ENCODE data around the gene OLFM1.

The OLFM1 gene

GRCh38 chr9:135076876-135077430 is 10.5 kb upstream of the OLFM1 start:
- no peak for DNase-seq

GRCh38 chr9:135077497-135078200 is 9.8 kb upstream of the OLFM1 start:
- no peak for DNase-seq

GRCh38 chr9:135078361-135078821 is 9.1 kb upstream of the OLFM1 start:
- no peak for DNase-seq

DNA sequence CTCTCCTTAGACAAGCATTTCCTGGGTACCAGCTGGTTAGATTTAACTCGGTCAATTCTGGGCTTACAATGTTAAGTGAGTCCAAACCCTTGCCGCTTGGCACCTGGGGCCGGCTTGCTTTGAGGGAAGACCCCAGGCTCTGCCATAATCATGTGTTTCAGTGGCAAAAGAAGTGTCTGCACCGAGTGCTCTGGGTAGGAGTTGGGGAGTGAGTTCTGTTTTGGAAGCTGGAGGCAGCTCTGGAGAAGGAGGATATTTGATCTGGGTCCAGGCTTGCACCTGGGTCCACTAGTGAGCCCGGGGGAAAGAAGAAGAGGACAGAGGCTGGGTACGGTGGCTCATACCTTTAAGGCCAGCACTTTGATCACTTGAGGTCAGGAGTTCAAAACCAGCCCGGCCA is 8.4 kb upstream of the OLFM1 start:
- no peak for DNase-seq

- no peak for DNase-seq
These were observed 7.8 kb upstream of the OLFM1 start for GRCh38 chr9:135079676-135080075.

GRCh38 chr9:135080286-135081263 is 6.9 kb upstream of the OLFM1 start:
- DNase-seq = no peak

GRCh38 chr9:135081264-135081660 is 6.2 kb upstream of the OLFM1 start:
- DNase-seq = no peak

- DNase-seq = no peak
These were observed 5.7 kb upstream of the OLFM1 start for GRCh38 chr9:135081731-135082130.

DNA sequence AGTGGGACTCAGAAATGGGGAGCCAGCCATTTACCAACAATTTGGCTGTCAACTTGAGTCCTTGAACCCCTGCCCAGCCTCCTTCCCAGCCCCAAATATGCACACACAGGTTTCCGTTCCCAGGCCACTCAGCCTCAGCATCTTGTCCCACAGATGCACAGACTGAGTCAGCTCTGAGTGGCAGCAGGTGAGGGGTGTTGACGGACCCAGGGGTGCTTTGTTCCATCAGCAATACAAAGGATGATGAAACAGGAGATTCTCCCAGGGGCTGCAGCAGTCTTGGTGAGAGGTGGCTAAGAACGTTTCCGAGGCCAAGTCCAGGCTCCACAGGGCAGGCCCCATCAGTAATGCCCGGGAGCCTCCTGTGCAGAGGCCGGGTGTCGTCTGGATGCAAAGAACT is 4.9 kb upstream of the OLFM1 start:
- no peak for DNase-seq

DNA sequence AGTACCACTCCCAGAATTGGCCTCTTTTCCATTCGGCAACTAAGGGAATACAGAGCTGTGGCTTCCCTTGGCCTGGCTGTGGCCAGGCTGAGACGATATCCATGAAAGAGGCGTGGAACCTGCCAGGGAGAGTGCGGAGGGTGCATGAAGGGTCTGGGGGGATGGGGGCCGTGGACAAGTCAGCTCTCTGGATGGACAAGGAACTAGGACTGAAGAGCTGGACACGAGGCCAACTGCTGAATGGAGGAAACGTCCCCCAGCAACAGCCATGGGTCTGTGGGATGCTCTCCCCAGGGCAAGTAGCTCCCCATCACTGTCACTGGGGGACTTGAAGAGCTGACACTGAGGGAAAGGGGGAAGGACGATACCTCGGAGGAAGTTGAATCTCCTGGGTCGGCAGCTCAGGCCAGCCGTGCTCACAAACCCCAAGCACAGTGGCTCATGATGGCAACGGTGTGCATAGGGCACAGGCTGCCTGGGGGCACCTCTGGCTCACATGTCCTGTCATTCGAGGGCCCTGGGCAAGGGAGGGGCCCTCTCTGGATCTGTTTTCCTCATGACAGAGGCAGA is 4.1 kb upstream of the OLFM1 start:
- DNase-seq = no peak

DNA sequence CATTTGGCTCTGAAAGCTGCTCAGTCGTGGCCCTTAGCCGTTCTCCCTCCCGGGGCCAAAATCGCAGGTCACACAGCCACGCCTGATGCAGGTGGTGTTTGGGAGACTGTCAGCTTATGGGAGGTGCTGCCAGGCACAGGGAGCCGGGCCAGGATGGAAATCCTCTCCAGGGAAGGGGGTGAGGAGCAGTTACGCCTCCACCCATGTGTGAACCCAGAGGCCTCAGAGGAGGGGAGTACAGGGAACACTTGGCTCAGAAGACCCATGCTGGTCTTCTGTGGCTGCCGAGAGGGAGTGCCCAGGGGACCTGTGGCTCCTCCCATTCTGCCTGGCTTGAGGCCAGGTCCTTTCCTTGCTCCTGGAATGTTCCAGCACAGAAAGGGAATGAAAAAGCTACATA is 3.6 kb upstream of the OLFM1 start:
- DNase-seq = no peak

- DNase-seq = no peak
These were observed 3.2 kb upstream of the OLFM1 start for GRCh38 chr9:135084262-135084661.

DNA sequence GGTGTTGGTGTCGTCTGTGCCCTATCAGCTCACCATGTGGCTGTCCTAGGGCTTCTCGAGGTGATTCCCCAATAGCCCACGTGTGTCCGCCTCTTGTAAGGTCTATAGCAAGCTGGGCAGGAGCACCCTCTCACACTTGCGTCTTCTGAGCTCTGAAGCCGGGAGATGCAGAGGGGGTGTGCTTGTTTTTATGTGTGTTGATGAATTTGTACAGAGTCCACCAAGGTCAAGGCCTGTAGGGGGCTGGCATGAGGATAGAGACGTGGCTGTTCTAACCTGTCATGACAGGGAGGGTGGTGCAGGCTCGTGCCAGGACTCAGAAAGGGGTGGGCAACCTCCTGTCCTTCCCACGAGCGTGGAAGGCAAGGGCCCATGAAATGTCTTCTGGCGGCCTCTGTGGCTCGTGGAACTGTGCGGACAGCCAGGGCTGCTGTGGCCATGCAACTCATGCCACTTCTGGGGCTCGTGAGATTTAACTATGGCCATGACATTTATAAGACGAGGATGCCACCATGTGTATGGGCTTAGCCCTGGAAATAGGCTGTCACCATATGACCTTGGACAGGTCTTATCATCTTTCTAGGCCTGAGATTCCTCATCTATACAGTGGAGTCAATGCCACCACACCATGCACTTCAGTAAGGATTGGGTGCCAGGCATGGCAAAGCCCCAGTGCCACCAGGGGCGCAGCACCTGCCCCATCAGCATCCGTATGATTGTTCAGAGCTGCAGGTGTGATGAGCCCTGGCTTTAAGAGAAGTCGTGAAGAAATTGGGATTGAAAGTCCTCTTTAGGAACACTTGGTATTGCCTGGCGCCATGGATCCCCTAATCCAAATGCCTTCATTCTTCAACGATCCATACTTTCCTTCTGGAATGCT is 2.3 kb upstream of the OLFM1 start:
- DNase-seq = no peak

GRCh38 chr9:135085830-135086546 is 1.5 kb upstream of the OLFM1 start:
- no peak for DNase-seq

- no peak for DNase-seq
These were observed 625 bp upstream of the OLFM1 start for GRCh38 chr9:135086597-135087488.

- no peak for DNase-seq
These were observed 455 bp downstream of the OLFM1 start for GRCh38 chr9:135087899-135088347.

DNA sequence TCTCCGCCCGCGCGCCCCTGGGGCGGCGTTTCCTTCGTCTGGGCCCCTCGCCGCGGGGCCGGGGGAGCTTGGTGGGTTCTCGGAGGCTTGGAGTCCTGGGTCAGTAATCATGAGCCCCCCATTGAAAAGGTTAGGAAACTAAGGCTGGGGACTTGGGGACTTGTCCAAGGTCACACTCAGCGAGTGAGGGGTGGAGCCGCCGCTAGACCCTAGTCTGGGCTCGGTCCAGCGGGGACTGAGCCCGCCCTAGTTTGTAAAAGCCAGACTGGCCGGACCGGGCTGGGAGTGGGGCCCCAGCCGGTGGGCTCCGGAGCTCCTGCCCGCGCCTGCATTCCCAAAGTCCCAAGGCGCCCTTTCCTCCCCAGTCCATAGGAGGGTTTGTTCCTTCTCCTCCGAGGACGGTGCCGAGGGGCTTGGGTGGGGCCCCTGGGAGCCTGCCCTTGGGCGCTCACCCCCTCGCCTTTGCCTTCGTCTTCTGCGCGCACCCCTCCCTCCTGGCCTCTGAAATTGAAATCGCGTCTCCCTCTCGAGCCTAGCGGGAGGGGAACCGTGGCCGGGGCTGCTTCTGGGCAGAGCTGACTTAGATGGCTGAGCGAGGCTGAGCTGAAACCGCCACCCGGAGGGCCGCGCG is 995 bp downstream of the OLFM1 start:
- DNase-seq = no peak

- DNase-seq = no peak
These were observed 1.7 kb downstream of the OLFM1 start for GRCh38 chr9:135088979-135089847.

DNA sequence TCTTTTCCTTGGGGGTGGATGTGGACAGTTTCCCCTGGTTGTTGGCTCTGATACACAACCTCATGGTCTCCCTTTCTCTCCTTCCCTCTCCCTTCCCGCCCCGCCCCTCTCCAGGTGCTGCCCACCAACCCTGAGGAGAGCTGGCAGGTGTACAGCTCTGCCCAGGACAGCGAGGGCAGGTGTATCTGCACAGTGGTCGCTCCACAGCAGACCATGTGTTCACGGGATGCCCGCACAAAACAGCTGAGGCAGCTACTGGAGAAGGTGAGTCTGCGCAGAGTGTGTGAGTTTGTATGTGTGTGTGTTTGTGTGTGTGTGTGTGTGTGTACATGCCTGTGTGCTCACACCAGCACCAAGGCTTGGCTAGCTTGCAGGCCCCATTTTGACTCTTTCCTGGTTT is 2.6 kb downstream of the OLFM1 start:
- no peak for DNase-seq

All from CD4-positive, alpha-beta T cell treated with Interferon gamma for 1 hour (primary cell).